ENCODE data around the gene TBC1D23.

TBC1D23 gene

DNA sequence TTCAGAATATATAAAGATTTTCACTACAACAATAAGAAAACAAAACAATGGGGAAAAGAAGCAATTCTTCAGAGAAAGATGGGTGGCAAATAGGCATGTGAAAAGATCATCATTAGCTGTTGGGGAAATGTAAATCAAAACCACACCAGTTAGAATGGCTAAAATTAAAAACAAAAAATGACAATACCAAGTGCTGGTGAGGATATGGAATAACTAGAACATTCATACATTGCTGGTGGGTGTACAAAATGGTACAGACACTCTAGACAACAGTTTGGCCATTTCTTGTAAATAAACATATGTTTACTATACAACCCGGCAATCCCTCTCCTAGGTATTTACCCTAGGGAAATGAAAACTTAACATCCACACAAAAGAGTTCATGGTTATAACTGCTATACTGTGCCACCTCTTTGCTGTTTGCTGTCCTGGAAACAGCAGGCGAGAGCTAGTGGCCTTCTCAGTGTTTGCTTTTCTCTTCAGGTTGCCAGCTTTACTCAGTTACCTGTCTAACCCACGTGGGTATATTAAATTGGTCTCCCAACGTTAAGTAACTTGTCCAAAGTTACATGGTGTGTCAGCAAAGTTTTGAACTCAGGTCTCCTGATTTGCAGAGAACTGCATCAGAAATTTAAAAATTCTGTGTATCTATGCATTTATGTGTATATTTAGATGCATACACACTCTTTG lies 69.2 kb downstream of the TBC1D23 start:
- DNase-seq (ENCODE audit: low read depth), result no peak
- TF ChIP-seq, protein P1, sequence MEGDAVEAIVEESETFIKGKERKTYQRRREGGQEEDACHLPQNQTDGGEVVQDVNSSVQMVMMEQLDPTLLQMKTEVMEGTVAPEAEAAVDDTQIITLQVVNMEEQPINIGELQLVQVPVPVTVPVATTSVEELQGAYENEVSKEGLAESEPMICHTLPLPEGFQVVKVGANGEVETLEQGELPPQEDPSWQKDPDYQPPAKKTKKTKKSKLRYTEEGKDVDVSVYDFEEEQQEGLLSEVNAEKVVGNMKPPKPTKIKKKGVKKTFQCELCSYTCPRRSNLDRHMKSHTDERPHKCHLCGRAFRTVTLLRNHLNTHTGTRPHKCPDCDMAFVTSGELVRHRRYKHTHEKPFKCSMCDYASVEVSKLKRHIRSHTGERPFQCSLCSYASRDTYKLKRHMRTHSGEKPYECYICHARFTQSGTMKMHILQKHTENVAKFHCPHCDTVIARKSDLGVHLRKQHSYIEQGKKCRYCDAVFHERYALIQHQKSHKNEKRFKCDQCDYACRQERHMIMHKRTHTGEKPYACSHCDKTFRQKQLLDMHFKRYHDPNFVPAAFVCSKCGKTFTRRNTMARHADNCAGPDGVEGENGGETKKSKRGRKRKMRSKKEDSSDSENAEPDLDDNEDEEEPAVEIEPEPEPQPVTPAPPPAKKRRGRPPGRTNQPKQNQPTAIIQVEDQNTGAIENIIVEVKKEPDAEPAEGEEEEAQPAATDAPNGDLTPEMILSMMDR (conservative IDR thresholded peaks at IDR 0.05; ENCODE audit: control insufficient read depth, insufficient read depth, low read depth, low read length), result no peak
- no peak overlapping the region for H3K4me3 ChIP-seq (ENCODE audit: control insufficient read depth, low read depth, low read length)

DNA sequence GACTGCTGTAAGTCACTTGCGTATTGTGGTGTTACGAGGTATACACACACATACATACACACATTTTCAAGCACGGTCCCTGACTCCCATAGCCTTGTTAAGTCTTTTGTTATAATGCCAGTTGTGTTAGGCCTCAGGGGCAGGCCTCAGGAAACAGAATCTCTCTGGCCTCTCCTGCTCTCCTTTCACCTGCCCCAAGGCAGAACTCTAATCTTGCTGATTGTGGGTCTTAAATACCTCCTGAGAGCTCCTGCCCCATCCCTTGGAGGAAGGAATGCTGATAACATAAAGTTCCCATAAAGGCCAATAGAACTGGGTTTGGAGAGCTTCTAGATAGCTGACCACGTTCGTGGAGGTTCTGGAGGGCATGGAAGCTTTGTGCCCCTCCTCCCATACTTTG lies 69.9 kb downstream of the TBC1D23 start:
- H3K4me3 ChIP-seq (ENCODE audit: control insufficient read depth, low read depth, low read length), result no peak overlapping the region
- TF ChIP-seq, protein P1 (conservative IDR thresholded peaks at IDR 0.05; ENCODE audit: control insufficient read depth, insufficient read depth, low read depth, low read length), result no peak
- DNase-seq (ENCODE audit: low read depth), result no peak

DNA sequence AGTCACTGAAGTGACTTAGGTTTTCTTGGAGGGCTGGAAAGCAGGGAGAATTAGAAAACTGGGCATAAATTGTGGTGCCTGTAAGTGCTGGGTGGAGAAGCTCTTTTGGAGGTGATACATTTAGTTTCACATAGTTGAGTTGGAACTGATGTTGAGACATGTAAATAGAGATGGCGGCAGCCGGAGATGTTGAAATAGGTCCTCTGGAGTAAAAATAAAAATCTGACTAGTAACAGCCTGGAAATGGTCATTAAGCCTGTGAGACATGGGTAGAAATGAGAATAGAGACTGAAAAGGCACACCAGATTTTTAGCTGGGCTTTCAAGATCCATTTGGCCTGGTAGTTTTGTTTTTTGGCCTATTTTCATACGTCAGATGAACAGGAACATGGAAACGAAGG lies 70.9 kb downstream of the TBC1D23 start:
- no peak overlapping the region for H3K4me3 ChIP-seq (ENCODE audit: control insufficient read depth, low read depth, low read length)
- TF ChIP-seq, protein P1 (conservative IDR thresholded peaks at IDR 0.05; ENCODE audit: control insufficient read depth, insufficient read depth, low read depth, low read length), result no peak
- no peak for DNase-seq (ENCODE audit: low read depth)

DNA sequence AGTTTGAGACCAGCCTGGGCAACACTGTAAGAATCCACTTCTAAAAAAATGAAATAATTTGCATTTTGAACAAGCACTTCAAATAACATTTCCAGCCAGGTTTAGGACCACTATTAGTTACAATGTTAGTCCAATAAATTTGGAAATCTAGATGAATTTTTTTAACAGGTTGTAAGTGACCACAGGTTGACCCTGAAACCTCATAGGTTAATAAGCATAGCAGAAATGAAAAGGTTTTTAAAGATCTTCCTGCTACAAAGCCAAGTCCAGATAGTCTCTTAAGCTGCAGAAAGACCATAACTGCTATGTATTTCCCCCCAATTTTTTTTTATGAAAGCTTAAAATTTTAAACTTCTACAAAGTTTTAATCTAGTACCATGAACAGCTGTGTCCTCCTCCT lies 72.3 kb downstream of the TBC1D23 start:
- H3K4me3 ChIP-seq (ENCODE audit: control insufficient read depth, low read depth, low read length), result no peak overlapping the region
- no peak for DNase-seq (ENCODE audit: low read depth)
- TF ChIP-seq, protein P1 (conservative IDR thresholded peaks at IDR 0.05; ENCODE audit: control insufficient read depth, insufficient read depth, low read depth, low read length), result no peak

DNA sequence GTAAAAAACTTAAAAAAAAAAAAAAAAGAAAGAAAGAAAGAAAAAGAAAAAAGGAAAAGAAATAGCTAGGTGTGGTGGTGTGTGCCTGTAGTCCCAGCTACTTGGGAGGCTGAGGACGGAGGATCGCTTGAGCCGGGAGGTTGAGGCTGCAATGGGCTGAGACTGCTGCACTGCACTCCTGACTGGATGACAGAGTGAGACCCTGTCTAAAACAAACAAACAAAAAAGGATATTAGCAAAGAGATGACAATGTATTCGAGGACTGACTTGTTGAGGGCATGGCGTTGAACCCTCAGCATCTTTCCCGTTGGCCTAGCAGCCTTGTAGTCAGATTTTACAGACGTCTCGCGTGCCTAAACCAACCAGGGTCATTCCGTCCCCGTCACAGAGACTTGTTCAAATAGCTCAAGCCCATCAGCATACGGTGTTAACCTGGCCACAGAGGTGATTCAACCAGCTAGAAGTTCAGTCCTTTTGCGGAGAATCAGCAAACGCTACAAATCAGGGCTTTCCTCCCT lies 73.2 kb downstream of the TBC1D23 start:
- no peak for DNase-seq (ENCODE audit: low read depth)
- TF ChIP-seq, protein P1 (conservative IDR thresholded peaks at IDR 0.05; ENCODE audit: control insufficient read depth, insufficient read depth, low read depth, low read length), result no peak
- H3K4me3 ChIP-seq (ENCODE audit: control insufficient read depth, low read depth, low read length), result peak overlapping the region; percentile 70

DNA sequence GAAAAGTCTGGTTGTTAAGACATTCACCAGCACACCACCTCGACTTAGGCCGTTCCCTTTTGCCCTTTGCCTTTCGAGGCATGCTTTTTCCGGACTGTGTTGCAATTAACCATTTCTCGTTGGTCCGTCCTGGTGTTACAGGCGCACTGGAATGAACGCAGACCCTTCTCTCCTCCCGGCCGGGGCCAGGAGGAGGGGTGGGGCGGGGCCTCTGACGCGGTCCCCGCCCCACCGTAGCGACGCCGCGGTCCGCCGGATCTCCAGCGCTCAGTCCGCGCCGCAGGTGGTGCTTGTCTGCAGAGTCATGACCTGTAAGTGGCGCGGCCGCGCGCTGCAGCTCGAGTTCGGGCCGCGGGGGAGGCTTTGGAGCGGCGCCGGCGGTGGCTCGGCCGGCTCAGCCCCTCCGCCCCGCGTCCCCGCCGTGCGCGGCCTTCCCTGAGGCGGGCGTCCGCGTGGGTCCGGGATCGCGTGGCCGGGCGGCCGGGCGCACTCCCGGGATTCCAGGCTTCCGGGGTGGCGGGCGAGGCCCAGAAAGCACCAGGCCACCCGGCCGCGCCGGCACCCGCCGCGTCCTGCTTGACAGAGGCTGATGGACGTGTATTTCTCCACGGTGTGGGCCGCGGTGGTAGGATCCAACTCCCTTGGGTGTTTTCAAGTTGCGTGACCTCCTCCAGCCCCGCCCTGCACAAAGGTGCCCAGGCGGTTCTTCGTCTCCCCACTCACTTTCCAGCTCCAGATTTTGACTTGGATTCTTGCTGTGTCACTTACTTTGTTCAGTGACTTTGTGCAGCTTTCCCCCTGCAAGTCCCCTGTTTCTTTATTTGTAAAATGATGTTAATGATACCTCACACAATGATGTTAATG lies 73.9 kb downstream of the TBC1D23 start, which contains the start of gene NIT2:
NIT2 (plus strand) TSS at position 270 of the 864 bp plus-strand sequence; CDS start at position 305, 35 bp downstream.
- peak within 1 kb of the TSS; percentile 70 for H3K4me3 ChIP-seq (ENCODE audit: control insufficient read depth, low read depth, low read length)
- DNase-seq (ENCODE audit: low read depth), result peak; percentile 69
- TF ChIP-seq, protein P1 (conservative IDR thresholded peaks at IDR 0.05; ENCODE audit: control insufficient read depth, insufficient read depth, low read depth, low read length), result no peak

All from fibroblast of mammary gland (primary cell).